Hematopoietic multipotent progenitor cell (in vitro differentiated cells): ENCODE data around the gene SPINK6. TPM values are rescaled to one million over a fixed set of nuclear protein-coding genes. Genes with fewer than 3 reads are reported as not detected.

Source experiments
- DNase-seq, 3 donors: peaks; one replicate each; pipeline ENCODE4 v3.0.0-alpha.2; 2011 to 2015; ENCODE audit warnings: low read depth in 2 of 3, low spot score in 2 of 3
- small RNA-seq: library from RNA; depleted of rRNA; stranded (forward); fragments of <200 nt; gene quantifications from one replicate; pipeline ENCODE3, GENCODE V24; 2012
- total RNA-seq: library from RNA; depleted of rRNA; stranded (reverse); fragments of >200 nt; gene quantifications from one replicate; pipeline ENCODE4 v1.2.3, GENCODE V29; 2012

Gene SPINK6
- total RNA-seq, 1 donor: not detected

DNA sequence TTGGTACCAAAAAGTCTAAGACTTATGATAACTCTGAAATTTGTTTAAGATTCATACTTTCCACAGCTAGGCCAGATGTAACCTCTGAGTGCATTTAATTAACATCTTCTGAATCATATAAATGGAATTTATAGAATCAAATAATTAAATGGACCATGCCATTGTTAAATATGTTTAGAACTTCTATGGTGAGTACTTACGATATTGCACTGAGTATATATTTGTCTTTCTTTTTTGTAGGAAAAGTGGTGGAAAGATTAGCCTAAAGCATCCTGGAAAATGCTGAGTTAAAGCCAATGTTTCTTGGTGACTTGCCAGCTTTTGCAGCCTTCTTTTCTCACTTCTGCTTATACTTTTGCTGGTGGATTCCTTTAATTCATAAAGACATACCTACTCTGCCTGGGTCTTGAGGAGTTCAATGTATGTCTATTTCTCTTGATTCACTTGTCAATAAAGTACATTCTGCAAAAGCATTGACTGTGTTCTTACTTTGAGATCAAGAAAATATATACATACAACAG, 11.9 kb downstream of the SPINK6 start:
- DNase-seq: no peak

DNA sequence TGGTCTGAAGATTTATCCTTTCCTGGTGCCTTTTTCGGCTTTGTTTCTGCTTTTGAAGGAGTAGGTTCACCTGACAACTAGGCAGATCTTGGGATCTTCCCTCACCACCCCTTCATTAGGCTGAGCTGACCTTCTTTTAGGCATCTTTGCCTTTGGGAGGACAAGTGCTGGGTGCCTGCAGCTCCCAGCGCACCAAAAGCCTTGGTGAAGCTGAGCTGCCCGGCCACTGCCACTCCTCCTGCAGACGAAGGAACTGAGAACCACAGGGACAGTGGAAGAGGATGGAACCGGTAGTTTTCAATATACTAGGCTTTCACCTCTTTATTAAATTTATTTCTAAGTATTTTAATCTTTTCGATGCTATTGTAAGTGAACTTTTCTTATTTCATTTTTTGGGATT, 18.7 kb downstream of the SPINK6 start:
- DNase-seq: no peak

DNA sequence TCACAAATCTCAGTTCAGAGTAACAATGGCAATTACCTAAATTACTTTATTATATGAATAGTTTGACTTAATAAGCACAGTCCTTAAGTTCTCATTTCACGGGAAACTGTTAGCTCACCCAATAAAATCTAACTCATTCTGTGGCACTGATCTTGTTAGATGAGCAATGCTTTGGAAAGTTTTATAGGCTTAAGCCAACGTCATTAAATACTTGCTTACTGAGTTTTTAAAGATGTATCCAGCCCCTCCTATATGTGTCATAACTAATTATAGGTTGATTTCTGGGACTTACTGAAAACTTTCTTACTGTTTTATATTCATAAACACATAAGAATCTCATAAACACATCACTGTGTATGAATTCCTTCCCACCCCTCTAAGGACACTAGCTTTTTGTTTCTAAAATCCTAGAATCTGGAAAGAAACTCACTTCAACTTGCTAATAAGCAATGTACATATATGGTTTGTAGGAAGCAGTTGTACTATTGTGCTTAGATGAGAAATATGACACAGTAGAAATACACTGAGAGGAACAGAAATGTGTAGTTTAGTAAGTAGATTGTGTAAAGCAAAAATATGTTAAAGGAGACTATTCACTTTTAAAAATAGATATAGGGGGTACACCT, 21.4 kb downstream of the SPINK6 start:
- DNase-seq: no peak

DNA sequence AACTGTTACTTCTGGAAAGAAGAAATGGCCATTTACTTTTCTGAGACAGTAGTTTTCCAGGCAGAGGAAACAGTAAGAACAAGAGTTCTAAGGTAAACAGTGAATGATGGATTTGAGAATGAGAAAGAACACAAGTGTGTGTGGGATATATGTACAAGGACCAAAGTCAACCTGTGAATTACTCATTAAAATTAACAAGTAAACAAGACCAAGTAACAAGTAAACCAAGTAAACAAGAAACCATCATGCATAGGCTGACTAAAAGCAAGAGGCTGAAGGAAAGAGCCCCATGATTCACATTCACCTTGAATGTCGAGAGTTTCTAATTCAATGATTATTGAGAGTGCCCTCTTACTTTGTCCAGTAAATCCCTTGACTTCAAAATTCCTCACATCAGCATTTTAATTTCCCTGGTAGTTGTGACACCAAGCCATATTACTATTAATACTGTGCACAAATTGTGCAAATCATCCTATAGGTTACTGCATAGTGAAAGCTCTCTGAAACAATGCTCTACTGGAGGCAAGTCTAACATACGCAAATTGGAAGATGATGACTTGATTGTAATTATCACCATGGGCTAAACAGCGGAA, 25.6 kb downstream of the SPINK6 start:
- no peak for DNase-seq

DNA sequence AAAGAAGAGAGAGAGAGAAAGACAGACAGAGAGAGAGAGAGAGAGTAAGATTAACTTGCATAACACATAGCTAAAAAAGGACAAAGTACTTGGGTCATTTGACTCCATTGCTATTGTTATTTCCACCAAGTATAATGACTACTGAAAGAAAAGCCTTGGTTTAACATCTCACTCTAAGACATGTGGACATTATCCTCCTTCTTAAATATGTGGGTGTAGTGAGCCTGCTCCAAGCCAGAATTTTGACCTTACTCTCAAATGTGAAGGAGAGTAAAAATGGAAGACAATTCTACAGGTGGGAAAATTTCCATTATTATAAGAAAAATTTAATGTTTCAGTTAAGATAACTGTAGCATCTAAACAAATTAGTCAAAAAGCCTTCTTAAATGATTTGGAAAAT, 27.0 kb downstream of the SPINK6 start:
- no peak for DNase-seq

DNA sequence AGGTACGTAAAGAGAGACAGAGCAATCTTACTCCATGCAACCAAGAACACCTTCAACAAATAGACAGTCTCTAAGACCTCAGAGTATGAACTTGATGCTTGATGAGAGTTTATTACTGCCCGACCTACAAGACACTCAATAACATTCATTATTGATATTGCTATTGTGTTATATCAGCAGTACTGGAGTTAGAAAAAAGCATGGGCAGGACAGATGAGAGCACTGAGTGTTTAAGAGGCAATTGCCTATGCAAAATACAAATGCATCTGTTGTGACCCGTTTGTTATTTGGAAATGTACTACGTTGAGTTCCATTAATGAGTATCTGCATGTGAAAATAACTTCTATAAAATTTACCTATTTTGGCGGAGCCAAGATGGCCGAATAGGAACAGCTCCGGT, 27.4 kb downstream of the SPINK6 start:
- no peak for DNase-seq

DNA sequence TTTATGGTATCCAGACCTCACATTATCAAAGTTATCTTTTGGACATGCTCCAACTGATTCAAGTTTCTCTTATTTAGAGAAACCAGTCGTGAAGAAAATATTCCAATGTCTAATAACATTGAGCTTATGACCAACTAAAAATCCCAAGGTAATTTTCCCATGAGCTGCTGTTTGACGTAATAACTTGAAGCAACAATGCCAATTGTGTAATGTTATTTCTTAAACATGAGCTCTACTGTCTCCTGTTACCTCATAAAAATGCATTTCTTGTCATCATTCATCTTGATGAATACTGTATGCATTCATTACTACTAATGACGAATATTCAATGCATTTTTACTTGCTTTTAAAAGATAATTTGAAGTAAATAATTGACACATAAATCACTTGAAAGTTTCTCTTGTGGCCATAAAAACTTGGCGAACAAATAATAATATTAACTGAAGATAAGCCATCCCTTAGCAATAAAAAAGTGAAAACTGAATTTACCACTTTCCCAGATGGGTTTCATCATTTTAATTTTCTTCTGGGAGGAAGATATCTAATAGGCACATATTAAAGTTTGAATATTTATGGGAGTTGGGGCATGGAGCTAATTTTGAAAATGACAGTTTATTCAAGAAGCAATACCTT, 35.1 kb downstream of the SPINK6 start:
- no peak for DNase-seq

DNA sequence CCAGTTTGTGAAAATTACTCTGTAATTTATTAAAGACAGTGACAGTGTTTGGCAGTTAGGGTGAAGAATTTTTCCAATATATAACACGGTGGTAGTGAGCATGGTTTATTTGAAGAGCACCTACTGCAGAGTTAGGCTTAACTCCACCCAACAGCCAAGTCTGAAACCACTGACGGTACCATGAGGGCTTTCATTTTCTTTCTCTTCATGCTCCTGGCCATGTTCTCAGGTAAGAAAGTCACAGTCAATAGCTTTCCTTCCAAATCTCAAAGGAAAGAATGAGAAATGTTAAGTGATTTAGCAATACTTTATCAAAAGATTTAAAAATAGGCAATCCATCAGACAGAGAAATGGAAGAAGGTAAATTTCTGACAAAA, 35.6 kb downstream of the SPINK6 start, which contains the start of gene MARCOL:
TSS of gene MARCOL (plus strand) at position 108 of the 377 bp plus-strand sequence. CDS start at position 181, 73 bp downstream.
- DNase-seq: no peak

DNA sequence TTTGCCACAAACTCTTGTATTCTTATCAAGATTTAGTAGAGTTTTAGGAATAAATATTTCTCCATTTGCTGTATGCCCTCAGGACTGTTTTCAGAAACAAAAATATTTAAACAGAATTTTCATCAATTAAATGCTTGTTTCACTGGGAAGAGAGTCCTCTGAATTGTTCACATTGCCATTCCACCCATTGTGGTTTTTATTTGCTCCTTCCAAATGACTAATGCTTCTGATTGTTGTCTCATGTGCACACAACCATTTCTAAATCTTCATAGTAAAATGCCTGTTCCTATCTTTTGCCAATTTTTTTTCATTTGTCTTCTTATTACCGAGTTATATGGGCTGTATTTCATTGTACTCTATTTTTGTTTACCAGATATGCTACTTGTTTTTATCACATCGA, 46.1 kb downstream of the SPINK6 start:
- DNase-seq: no peak

DNA sequence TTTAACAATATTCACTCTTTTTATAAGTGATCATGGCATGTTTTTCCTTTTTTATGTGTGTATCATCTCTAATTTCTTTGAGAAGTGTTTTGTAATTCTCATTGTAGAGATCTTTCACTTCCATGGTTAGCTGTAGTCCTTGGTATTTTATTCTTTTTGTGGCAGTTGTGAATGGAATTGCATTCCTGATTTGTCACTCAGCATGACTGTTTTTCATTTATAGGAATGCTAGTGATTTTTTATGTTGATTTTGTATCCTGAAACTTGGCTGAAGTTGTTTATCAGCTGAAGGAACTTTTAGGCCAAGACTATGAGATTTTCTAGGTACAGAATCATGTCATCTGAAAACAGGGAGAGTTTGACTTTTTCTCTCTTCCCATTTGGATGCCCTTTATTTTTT, 52.6 kb downstream of the SPINK6 start:
- no peak for DNase-seq

DNA sequence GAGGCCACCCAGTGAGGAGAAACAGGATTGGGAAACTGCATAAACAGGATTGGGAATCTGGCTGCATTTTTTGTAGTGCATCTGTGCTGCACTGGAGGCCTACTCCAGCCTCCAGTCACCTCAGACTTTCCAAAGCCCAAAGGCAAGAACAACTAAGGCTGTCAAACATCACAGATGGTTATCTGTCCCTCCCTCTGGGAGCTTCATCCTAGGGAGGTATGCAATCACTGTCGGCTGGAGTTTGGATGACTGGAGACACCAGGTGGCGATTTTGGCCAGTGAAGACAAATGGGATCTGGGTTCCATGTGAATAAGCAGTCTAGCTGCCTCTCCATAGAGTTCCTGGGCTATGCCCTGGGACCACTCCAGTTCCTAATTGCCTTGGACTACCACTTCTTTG, 56.4 kb downstream of the SPINK6 start:
- no peak for DNase-seq

DNA sequence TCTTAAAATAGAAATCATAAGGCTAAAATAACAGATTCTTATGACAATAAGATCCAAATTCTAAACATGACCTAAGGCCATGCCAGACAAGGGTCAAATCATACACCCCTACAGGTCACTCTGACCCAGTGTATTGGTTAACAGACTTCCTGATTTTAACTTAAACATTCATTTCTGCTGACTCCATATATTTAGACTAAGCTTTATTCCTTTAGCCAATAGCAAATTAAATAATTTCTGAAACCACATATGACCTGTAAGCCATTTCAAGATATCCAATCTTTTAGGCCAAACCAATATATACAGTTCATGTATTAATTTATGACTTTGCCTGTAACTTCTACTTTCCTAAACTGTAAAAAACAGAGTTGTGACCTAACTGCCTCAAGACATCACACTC, 58.4 kb downstream of the SPINK6 start:
- DNase-seq: no peak

Small RNA genes lying within 50 kb of the gene (small RNA-seq; reads per million reads assigned to genes)
- gene HMGN1P16: not detected

Other genes starting within 250 kb of the SPINK6 start
- gene SPINK5, start 139.1 kb upstream of the SPINK6 start, total RNA-seq: not detected
- not detected for gene SPINK14, start 34.5 kb upstream of the SPINK6 start, total RNA-seq
- not detected for gene MARCOL, start 35.5 kb downstream of the SPINK6 start, total RNA-seq
- gene SPINK13, start 65.8 kb downstream of the SPINK6 start, total RNA-seq: not detected
- not detected for gene SPINK7, start 109.4 kb downstream of the SPINK6 start, total RNA-seq
- not detected for gene SPINK9, start 132.5 kb downstream of the SPINK6 start, total RNA-seq
- 28.8 TPM for gene FBXO38, start 180.9 kb downstream of the SPINK6 start, total RNA-seq